Activated CD4-positive, alpha-beta T cell treated with anti-CD3 and anti-CD28 coated beads, Interleukin-2, amount 50 U/mL, for 1 hour (primary cell): ENCODE measurements around the gene ARHGAP18.

Experiments used
- DNase-seq: peaks from one replicate; pipeline ENCODE4 v3.0.0-alpha.2; 2020

Gene ARHGAP18

GRCh38 chr6:129638686-129639085 lies 71.3 kb downstream of the ARHGAP18 start:
- DNase-seq = no peak

- DNase-seq = no peak
Observed at GRCh38 chr6:129638055-129638684, 71.8 kb downstream of the ARHGAP18 start.

- no peak for DNase-seq
Observed at GRCh38 chr6:129637340-129638054, 72.5 kb downstream of the ARHGAP18 start.

- no peak for DNase-seq
Observed at GRCh38 chr6:129635396-129636130, 74.4 kb downstream of the ARHGAP18 start.

GRCh38 chr6:129634411-129635230 lies 75.4 kb downstream of the ARHGAP18 start:
- no peak for DNase-seq

GRCh38 chr6:129633529-129633928 lies 76.4 kb downstream of the ARHGAP18 start:
- DNase-seq = no peak

- DNase-seq = no peak
Observed at GRCh38 chr6:129632172-129632613, 77.8 kb downstream of the ARHGAP18 start.

GRCh38 chr6:129631070-129631469 lies 78.9 kb downstream of the ARHGAP18 start:
- no peak for DNase-seq

- DNase-seq = no peak
Observed at GRCh38 chr6:129630596-129630995, 79.4 kb downstream of the ARHGAP18 start.

GRCh38 chr6:129628101-129628815 lies 81.7 kb downstream of the ARHGAP18 start:
- no peak for DNase-seq

- DNase-seq = no peak
Observed at GRCh38 chr6:129624488-129624887, 85.5 kb downstream of the ARHGAP18 start.

GRCh38 chr6:129623008-129623732 lies 86.8 kb downstream of the ARHGAP18 start:
- DNase-seq = no peak

- DNase-seq = peak; percentile 16
Observed at GRCh38 chr6:129621252-129621651, 88.7 kb downstream of the ARHGAP18 start.

- no peak for DNase-seq
Observed at GRCh38 chr6:129620234-129620610, 89.8 kb downstream of the ARHGAP18 start.

GRCh38 chr6:129619579-129620233 lies 90.3 kb downstream of the ARHGAP18 start:
- DNase-seq = no peak

- DNase-seq = no peak
Observed at GRCh38 chr6:129617986-129618385, 92.0 kb downstream of the ARHGAP18 start.

GRCh38 chr6:129615496-129615895 lies 94.5 kb downstream of the ARHGAP18 start:
- no peak for DNase-seq

GRCh38 chr6:129615020-129615419 lies 95.0 kb downstream of the ARHGAP18 start:
- no peak for DNase-seq

- no peak for DNase-seq
Observed at GRCh38 chr6:129614464-129614863, 95.5 kb downstream of the ARHGAP18 start.

- DNase-seq = no peak
Observed at GRCh38 chr6:129612440-129612839, 97.5 kb downstream of the ARHGAP18 start.

- DNase-seq = no peak
Observed at GRCh38 chr6:129609635-129610034, 100.3 kb downstream of the ARHGAP18 start.
